ENCODE measurements around the gene MRFAP1.
"Not testable (repeated sequence)": the region's sequence is repeated elsewhere in the genome, so short reads cannot be mapped to it uniquely, and the experiment has no call there.

Gene MRFAP1

DNA sequence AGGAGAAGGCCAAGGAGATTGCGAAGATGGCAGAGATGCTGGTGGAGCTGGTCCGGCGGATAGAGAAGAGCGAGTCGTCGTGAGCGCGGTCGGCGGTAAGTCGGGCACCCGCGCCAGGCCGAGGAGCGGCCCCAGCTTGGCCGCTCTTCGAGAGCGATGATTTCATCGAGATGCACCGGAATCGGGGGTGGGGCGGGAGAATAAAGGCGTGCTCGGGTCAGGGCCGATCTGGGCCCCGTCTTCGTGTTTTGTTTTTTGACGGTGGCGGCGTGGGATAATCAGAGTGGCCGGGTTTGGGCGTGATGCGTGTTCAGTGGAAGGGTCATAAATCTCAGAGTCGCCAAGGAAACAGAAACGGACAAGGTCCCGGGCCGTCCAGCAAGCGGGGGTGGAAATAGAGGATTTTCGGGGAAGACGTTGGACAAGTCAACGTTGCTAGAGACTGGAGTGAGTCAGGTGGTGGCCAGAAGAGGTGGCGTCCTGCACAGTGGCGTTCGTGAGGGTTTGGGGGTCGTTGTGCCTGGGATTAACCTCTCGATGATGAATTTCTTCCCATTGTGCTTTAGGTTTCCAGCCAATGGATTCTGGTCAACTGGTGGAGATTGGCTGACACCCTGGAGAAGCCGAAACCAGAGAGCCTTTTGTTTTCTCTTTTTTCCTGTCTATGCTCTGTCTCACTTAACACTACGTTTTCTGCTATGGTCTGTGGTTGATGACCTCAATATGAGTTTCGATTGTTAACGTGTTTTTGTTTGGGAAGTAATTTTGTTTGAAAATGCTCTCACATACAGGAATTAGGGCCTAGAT lies 882 bp downstream of the MRFAP1 start:
- peak; percentile 56 to 68 for DNase-seq

DNA sequence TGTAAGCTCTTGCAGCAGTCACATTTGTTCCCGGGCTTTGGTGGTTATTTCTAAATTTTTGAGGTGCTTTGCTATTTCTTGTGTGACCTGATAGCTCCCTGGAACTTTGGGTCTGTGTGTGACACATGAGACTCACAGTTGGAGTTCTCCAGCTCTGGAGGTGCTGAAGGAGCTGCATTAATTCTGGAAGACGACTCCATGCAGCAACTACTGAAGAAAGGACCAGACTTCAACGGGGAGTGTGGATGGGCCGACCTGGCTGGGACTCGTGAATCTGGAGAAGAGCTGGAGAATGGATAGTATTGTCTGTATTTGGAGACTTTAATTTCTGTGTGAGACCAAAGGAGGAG lies 1.5 kb downstream of the MRFAP1 start:
- DNase-seq, result no peak

DNA sequence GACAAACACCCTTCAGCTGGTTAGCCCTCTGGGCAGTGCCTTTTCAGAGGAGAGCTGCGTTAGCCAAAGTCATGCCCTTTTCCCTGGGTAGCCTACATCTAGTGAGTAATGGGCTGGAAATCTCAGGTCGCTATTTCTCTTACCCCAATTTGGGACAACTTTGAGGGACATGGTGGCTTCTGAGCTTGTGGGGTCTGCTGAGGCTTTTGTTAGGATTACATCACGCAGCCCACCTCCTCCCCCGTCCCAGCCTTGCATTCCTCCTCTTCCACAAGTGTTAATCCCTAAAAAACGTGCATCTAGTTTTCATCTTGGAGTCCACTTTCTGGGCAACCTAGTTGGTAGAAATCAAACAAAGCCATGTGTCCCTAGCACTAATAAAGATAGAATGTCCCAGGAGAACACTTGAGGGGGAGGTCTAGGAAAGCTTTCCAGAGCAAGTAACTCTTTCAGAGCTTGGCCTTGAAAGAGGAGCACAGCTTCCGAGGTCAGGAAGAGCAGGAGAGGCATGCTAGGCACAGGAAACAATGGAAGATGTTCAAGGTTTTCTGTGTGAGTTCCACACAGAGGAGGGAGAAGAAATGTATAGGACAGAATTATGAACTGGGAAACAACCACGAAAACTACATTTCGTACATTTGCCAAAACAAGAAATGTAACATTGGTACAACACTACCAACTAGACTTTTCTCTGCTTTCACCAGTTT lies 2.8 kb downstream of the MRFAP1 start:
- DNase-seq, result no peak

DNA sequence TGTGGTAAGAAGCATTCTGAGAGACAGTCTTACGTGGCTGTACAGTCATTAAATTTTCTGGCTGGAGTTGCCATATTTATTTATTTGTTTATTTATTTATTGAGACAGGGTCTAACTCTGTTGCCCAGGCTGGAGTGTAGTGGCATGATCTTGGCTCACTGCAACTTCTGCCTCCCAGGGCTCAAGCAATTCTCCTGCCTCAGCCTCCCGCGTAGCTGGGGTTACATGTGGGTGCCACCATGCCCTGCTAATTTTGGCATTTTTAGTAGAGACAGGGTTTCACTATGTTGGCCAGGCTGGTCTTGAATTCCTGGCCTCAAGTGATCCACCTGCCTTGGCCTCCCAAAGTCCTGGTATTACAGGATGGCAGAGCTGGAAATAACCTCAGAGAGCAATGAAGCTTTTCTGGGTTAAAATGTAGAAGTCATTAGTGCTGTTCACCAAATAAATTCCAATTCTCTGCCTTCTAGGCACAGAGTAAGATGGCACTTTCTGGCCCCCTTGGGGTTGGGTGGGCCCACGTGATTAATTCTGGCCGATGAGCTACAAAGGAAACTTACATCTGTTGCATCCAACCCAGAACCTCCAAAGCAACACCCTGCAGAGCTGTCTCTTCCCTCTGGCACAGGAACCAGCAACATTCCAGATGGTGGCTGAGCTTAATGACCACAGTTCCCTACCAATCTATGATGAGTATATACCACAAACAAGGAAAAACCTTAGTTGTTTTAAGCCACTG lies 4.5 kb downstream of the MRFAP1 start:
- no peak for DNase-seq

DNA sequence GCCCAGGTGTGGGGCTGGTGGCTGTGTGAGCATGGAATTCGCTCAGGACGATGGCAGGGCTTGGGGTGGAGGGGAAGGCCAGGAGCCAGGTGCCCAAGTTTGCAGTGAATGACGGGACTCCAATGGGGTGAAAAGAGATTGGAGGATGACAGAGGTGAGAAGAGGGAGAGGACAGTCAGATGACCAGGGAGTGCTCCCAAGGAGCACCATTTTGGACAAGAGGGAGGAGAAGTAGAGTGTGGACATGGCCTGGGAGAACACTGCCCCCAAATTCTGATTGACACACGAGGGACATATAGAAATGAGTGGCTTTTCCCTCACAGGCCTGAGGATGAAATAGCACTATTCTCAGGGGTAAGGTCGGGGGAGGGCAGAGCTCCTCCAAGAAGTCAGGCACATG lies 6.7 kb downstream of the MRFAP1 start:
- DNase-seq, result no peak

DNA sequence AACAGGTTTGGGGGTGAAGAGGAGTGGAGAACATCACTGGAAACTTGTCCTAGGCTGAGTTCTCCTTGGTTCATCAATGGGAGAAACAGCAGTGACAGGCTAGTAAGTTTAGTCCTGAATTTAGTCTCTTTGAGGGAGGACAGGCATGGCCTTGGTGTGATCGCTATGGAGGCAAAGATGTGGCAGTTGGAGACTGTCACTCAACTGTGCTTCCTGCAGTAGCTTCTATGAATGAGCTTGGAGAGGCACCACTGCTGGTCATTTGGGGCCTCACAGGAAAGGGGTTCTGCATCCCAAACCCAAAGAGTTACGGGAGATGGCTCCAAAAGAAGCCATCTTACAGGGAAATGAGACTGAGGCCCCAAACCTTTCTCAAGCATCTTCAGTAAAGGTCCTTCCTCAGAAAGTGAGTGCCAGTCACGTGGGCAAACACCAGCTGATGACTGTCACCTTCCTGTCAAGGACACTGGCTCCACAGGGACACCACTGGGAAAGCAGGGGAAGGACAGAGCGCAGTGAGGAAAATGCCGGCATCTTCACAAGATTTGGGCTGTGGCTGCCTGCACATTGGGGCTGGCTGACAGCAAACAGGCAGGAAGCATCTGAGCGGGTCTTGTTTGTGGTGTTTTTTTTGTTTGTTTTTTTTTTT lies 7.2 kb downstream of the MRFAP1 start:
- no peak for DNase-seq

DNA sequence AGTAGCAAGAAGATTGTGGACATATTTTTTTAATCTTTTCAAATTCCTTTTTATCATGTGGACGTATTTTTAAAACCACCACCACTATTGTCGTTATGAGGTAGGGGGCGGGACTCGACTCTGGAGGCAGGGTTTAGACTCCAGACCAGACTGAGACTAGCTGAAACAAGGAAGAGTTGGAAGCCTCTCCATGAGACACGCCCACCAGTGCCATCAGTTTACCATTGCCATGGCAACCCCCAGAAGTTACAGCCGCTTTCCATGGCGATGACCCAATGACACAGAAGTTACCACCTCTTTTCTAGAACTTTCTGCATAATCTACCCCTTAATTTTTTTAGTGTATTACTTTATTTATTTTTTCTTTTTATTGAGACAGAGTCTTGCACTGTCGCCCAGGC lies 8.7 kb downstream of the MRFAP1 start:
- DNase-seq, result no peak

DNA sequence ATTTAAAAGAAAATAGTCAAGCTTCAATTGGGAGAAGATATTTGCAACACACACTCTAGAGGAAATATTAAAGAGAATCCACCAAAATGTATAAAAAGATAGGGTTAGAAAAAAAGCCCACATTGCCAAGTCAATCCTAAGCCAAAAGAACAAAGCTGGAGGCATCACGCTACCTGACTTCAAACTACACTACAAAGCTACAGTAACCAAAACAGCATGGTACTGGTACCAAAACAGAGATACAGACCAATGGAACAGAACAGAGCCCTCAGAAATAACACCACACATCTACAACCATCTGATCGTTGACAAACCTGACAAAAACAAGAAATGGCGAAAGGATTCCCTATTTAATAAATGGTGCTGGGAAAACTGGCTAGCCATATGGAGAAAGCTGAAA lies 13.7 kb downstream of the MRFAP1 start:
- not testable (repeated sequence) for DNase-seq

DNA sequence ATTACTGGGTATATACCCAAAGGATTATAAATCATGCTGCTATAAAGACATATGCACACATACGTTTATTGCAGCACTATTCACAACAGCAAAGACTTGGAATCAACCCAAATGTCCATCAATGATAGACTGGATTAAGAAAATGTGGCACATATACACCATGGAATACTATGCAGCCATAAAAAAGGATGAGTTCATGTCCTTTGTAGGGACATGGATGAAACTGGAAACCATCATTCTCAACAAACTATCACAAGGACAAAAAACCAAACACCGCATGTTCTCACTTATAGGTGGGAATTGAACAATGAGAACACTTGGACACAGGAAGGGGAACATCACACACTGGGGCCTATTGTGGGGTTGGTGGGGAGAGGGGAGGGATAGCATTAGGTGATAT lies 14.8 kb downstream of the MRFAP1 start:
- DNase-seq, result not testable (repeated sequence)

DNA sequence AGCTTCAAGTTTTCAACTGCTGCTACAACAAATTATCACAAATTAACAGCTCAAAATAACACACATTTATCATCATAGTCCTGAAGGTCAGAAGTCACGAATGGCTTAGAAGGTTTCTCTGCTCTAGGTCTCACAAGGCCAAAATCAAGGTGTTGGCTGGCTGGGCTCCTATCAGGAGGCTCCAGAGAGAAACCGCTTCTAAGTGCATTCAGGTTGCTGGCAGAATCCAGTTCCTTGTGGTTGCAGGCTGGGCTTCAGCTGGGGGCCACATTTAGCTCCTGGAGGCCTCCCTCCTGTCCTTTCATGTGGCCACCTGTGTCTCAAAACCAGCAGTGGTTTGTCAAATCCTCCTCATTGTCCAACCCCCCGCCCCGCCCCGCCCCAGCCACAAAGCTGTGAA lies 15.4 kb downstream of the MRFAP1 start:
- no peak for DNase-seq

DNA sequence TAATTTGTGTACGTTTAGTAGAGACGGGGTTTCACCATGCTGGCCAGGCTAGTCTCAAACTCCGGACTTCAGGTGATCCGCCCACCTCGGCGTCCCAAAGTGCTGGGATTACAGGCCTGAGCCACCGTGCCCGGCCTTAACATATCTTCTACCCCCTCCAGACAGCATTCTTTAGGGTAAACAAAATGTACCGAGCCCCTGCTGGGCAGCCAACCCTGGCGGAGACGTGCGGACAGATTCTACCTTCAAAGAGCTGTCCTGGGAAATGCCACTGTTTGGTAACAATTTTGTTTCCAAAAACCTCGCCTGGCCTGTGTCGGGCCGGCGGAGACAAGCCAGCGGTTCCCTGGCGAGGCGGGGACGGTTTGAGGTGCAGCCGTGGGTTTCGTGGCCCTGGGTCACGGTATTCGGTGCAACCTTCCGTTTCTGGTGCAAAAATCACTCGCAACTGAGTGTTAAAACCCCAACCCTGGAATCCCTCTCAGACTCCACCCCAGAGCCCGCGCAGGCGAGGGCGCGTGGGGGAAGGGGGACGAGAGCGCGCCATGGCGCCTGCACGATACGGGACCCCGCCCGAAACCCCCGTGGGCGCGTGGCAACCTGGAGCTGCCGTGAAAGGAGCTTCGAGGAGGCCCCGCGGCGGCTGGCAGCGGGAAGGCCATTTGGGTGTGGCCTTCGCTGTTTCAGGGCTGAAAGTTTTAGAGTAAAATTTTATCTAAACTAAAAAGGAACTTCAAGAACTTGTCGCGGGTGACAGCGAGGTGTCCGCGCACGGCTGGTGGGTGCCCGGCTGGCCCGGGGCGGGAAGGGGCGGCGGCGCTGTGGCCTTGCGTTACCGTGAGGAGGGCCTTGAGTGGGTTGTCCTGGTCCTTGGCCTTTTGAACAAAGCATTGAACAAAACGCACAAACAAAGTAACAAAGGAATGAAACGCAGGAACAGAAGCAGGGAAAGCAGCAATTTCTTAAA lies 17.0 kb downstream of the MRFAP1 start:
- no peak for DNase-seq

DNA sequence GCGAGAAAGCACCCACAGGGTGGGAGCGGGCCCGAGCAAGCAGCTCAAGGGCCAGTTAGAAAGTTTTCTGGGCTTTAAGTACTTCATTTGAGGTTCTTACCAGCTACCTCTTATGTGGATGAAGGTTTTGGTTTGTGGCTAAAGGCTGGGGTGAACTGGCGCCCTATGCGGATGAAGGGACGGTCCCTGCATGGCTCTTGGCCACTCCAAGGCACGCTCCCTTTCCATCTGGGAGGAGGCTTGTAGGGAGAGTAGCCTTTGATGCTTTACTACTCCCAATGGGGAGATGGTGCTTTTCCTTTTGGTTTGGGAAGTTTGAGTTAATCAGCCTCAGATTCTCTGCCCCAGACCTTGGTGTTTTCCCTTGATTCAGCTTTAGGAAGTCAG lies 17.7 kb downstream of the MRFAP1 start:
- DNase-seq, result no peak

DNA sequence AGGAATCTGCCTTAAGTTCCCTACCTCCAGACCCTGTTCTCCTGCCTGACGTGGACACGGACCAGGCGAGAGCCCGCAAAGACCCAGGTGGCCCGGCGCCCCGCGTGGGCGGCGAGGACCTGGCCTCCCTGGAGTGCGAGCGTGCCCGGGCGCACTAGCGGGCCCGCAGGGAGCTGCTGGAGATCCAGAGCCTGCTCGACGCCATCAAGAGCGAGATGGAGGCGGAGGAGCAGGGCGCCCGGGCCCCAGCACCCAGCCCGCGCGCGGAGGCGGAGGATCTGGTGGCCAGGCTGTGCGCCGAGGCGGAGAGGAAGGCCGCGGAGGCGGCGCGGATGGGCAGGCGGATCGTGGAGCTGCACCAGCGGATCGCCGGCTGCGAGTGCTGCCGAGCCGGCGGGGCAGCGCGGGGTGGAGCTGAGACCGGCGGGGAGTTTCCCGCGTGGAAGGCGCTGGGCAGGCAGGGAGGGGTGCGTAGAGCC lies 18.2 kb downstream of the MRFAP1 start:
- peak; percentile 46 to 57 for DNase-seq

DNA sequence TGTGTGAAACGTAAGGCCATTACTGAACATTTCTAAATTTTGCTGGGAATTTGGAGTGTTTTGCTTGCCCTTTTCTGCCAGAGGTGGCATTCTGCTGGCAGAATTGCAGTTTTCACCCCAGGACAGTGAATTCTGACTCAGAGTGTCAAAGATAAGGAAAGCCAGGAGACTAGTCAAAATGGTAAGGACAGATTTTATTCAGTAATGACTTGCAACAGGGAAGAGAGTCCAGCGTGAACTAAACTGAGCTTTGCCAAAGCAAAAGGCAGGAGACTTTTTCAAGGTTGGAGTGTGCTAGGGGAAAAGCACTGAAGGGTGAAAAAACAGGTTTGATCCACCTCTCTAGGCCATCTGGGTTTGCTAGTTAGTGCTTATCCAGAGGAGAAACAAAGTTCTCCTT lies 19.4 kb downstream of the MRFAP1 start:
- no peak for DNase-seq

DNA sequence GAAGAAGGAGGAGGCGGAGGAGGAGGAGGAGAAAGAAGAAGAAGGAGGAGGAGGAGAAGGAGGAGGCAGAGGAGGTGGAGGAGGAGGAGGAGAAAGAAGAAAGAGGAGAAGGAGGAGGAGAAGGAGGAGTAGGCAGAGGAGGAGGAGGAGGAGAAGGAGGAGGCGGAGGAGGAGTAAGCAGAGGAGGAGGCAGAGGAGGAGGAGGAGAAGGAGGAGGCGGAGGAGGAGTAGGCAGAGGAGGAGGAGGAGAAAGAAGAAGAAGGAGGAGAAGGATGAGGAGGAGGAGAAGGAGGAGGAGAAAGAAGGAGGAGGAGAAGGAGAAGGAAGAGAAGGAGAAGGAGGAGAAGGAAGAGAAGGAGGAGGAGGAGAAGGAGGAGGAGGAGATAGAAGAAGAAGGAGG lies 19.9 kb downstream of the MRFAP1 start:
- no peak for DNase-seq

DNA sequence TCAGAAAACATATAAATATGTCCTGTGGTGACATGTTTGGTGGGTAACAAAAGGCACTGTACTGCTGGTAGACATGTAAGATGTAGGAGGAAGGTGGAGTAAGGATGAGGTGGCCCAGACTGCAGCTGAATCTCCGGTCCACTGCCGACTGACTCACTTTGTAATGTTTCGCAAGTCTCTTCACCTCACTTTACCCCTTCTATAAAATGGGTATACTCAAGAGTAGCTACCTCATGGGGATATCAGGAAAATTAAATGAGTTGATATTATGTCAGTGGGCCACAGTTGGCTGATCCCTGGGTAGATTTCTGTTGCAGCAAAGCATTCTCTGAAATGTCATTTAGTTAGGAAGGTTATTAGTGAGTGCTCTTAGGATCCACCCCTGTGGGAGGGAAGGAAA lies 22.1 kb downstream of the MRFAP1 start:
- DNase-seq, result no peak

DNA sequence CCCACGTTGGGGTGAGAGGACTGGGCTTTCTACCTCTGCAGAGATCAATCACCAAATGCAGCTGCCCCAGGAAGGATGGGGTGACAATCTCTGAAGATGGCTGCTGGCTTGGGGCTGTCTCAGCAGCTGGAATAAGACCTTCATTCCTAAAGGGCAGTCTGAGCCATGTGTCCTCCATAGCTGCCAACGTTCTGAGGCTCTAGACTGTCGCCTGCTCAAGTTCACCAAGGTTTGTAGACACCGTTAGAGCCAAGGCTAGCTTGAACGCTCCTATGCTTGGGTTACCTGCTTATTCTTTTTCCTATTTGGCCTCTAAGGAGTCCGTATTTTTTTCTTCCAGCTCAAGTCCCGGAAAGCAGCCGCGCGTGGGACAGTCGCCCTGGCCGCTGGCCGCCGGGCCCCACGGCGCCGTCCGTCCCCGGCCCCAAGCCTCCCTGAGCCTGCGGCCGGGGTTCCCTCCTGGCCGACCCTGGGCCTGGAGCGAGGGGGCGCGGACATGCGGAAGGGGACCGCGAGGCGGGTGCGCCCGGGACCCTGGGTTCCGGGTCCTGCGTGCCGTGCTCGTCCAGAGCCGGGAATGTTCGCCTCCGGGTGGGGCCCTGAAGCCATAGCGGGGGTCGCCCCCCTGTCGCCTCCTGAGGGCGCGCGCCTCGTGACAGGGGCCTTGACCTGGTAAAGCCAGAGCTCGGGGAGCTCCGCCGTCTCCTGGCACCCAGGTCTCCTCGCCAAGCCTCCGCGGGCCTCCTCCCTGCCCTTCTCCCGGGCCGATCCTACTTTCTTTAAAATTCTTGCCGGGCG lies 23.3 kb downstream of the MRFAP1 start:
- DNase-seq, result no peak

DNA sequence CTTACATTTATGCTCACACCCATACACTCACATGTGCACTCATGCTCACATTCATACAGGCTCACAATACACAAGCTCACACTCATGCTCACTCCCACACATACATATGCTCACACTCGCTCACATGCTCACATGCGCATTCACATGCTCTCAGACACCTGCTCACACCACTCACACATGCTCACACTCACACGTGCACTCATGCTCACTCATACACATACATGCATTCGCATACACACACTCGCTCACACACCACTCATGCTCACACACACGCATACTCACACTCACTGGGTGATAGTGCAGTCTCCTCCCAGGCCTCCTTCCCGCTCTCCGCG lies 24.8 kb downstream of the MRFAP1 start:
- DNase-seq, result no peak

DNA sequence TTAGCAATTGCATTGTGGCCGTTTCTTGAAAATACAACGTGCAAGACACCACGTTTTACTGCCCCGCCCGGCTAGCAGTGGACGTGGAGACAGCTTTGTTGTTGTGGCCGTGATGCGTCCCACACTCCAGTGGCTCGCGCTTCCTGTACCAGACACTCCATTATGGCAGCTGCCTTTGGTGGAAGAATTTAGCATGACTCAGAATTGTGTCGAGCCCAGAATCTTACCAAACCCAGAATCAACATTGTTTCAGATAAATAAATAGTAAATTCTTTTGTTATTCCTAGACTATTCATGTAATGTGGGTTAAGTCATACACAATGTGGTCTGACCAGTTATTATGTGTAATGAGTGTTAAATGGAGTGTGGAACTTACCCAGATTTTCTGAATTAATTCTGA lies 27.9 kb downstream of the MRFAP1 start:
- no peak for DNase-seq

DNA sequence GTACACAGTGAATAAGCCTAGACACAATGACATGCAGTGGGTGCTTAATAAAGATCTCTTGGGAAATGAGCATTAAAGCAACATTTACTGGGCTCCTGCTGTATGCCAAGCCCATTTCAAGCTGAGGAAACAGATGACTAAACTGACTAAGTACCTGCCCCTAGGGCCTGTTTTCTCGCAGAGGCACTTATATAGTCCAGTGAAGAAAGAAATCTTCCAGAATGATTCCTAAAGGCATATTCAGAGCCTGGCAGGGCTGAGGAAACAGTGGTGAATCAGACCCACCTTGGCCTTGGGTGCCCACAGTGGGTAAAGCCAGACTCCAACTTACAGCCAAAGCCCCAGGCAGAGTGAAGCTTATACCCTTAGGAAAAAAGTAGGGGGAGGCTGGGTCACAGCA lies 31.2 kb downstream of the MRFAP1 start:
- no peak for DNase-seq

DNA sequence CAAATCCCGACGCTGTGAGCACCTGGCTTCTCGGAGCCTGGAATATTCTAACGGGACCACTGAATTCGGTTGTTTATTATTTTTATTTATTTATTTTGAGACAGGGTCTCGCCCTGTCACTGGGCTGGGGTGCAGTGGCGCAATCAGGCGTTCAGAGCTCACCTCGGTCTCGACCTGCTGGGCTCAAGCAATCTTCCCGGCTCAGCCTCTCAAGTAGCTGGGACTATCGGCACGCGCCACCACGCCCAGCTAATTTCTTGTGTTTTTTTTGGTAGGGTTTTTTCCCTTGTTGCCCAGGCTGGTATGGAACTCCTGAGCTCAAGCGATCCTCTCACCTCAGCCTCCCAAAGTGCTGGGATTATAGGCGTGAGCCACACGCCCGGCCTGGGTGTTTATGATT lies 31.6 kb downstream of the MRFAP1 start:
- DNase-seq, result no peak
